Esophagus squamous epithelium (tissue), 4 donors: ENCODE results near the gene LOXHD1.

Experiments
- POLR2A ChIP-seq, 4 donors: fragments of 450-650 bp; IDR thresholded peaks; one replicate each; pipeline ENCODE4 v1.6.1; 2017; ENCODE audit warnings: antibody characterized with exemption in 4 of 4, mild to moderate bottlenecking in 4 of 4, moderate library complexity in 3 of 4
- TF ChIP-seq, protein P1 (sequence below), 6 experiments: fragments of 450-650 bp in 4 of 6; fragments of 200-600 bp in 2 of 6; sonication (generic) in 2 of 6; IDR thresholded peaks; one replicate each; pipeline ENCODE4 v1.5.1; 2016 to 2019; ENCODE audit warnings: antibody characterized with exemption in 6 of 6, mild to moderate bottlenecking in 4 of 6, moderate library complexity in 4 of 6

- TF ChIP-seq, protein P1, sequence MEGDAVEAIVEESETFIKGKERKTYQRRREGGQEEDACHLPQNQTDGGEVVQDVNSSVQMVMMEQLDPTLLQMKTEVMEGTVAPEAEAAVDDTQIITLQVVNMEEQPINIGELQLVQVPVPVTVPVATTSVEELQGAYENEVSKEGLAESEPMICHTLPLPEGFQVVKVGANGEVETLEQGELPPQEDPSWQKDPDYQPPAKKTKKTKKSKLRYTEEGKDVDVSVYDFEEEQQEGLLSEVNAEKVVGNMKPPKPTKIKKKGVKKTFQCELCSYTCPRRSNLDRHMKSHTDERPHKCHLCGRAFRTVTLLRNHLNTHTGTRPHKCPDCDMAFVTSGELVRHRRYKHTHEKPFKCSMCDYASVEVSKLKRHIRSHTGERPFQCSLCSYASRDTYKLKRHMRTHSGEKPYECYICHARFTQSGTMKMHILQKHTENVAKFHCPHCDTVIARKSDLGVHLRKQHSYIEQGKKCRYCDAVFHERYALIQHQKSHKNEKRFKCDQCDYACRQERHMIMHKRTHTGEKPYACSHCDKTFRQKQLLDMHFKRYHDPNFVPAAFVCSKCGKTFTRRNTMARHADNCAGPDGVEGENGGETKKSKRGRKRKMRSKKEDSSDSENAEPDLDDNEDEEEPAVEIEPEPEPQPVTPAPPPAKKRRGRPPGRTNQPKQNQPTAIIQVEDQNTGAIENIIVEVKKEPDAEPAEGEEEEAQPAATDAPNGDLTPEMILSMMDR (IDR thresholded peaks at IDR 0.05) = no peak
- TF ChIP-seq POLR2A (IDR thresholded peaks at IDR 0.05) = no peak
Measured at GRCh38 chr18:46587600-46587999, 69.4 kb downstream of the LOXHD1 start.
